GM10266 (cell line): ENCODE measurements around the gene DCLRE1B.
A peak's percentile ranks its signal among the peaks of the same experiment; 100 is the strongest.

Experiments used
- DNase-seq: peaks from one replicate; pipeline ENCODE4 v3.0.0; 2012; ENCODE audit errors: extremely low spot score
- TF ChIP-seq, protein P1 (sequence below): IDR thresholded peaks from 2 replicates; pipeline ENCODE4 v1.5.1; 2012; ENCODE audit warnings: mild to moderate bottlenecking, low read depth; ENCODE audit not compliant: control insufficient read depth, insufficient read depth; ENCODE audit errors: missing control alignments

The DCLRE1B gene

DNA sequence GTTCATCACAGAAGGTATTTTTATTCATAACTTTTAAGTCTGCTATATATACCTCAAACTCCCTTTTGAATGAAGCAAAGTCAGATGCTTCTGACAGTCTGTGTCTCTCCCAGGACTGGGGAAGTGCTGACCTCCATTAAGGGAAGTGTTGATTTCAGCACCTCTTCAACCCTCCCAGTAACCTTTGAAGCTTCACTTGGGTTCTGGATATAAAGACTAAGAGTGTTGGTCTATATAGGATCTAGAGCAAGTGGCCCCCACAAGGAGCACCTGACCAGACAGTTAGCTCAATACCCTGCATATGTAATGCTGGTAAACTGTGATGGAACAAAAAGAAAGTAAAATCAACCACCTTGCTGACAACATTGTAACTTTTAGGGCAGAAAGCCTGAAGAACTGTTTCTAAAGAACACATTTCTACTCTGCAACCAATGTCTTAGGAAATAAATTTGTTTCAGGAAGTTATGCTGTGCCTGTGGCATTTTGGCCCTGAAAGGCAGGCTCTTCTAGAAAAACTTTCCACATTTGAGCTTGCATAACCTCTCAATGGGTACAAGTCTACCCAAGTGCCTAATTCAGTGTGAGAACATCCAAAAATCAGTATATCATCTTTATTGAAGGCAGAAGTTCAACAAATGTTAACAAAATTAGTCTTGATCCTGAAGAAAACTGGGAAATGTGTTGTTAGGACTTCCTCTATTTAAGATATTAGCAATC, 32.7 kb upstream of the DCLRE1B start:
- DNase-seq: no peak

GRCh38 chr1:113874012-113874879, 30.9 kb upstream of the DCLRE1B start:
- DNase-seq: peak; percentile 15

More for the DNA sequence above, 32.7 kb upstream of the DCLRE1B start:
- TF ChIP-seq, protein P1, sequence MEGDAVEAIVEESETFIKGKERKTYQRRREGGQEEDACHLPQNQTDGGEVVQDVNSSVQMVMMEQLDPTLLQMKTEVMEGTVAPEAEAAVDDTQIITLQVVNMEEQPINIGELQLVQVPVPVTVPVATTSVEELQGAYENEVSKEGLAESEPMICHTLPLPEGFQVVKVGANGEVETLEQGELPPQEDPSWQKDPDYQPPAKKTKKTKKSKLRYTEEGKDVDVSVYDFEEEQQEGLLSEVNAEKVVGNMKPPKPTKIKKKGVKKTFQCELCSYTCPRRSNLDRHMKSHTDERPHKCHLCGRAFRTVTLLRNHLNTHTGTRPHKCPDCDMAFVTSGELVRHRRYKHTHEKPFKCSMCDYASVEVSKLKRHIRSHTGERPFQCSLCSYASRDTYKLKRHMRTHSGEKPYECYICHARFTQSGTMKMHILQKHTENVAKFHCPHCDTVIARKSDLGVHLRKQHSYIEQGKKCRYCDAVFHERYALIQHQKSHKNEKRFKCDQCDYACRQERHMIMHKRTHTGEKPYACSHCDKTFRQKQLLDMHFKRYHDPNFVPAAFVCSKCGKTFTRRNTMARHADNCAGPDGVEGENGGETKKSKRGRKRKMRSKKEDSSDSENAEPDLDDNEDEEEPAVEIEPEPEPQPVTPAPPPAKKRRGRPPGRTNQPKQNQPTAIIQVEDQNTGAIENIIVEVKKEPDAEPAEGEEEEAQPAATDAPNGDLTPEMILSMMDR: no peak

DNA sequence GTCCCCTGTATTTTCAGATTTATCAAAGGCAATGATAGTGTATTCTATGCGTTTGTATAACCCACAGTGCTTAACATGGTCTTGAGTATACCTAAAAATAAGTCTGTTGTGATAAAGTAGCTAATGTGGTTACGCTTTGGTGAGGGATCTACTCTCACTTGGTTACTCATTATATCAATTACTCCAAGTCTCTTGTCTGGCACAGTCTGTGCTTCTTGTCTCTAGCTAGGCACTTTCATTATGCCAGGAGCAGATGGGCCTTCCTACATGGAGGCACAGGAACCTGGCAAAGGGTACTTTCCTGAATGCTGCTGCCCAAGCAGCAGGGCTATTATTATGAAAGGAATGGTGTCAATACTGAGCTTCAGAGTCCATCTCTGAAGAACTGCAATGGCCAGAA, 29.4 kb upstream of the DCLRE1B start:
- TF ChIP-seq, protein P1: no peak

More at GRCh38 chr1:113874012-113874879, 30.9 kb upstream of the DCLRE1B start:
- TF ChIP-seq, protein P1: peak; percentile 58

GRCh38 chr1:113876176-113876575, 28.9 kb upstream of the DCLRE1B start:
- TF ChIP-seq, protein P1: no peak
- DNase-seq: no peak

More for the DNA sequence above, 29.4 kb upstream of the DCLRE1B start:
- no peak for DNase-seq

DNA sequence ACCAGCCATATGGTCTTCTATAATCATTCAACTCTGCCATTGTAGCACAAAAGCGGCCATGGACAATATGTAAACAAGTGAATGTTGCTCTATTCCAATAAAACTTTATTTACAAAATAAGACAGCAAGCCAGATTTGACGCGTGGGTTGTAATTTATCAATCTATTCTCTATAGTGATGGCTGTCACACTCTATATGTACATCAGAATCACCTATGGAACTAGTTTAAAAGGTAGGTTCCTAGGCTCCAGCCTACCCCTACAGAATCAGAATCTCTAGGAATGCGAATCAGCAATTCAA, 25.4 kb upstream of the DCLRE1B start:
- TF ChIP-seq, protein P1: no peak
- DNase-seq: no peak

DNA sequence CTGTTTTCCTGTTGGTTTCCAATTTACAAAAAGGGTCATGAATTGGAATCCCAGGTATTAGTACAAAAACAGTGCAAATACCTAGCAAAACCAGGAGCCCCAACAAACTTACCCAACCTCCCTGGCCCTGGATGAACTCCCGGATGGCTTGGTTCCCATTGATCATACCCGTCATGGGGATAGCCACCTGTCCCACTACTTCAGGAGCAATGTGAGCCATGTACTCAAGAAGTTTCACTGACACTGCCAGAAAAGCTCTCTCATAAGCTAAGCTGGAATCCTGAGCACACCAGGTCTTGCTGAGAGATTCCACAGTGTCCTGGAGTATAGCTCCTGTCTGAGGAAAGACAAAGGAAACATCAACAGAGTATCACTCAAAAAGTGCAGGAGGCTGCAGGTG, 23.5 kb upstream of the DCLRE1B start:
- TF ChIP-seq, protein P1: no peak

More for the DNA sequence above, 23.5 kb upstream of the DCLRE1B start:
- DNase-seq: no peak
